Measurements from ENCODE around the gene LILRB5.
"Not testable (repeated sequence)": the region's sequence is repeated elsewhere in the genome, so short reads cannot be mapped to it uniquely, and the experiment has no call there.

DNA sequence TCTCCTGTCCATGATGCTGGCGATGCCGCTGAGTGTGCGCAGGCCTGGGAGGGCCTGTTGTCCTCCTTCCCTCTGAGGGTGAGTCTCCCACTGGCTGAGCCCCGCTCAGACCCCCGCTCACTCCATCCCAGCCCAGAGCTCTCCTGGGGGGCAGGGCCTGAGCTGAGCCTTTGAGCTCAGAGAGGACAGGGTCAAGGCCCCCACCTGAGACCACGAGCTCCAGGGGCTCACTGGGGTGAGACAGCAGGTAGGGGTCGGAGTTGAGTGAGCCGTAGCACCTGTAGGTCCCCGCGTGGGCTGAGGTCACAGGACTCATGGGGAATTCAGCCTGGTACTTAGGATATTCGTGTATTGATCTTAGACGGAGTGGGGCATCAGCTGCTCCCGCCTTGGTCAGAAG lies 21.0 kb upstream of the LILRB5 start:
- TF ChIP-seq, protein P1, sequence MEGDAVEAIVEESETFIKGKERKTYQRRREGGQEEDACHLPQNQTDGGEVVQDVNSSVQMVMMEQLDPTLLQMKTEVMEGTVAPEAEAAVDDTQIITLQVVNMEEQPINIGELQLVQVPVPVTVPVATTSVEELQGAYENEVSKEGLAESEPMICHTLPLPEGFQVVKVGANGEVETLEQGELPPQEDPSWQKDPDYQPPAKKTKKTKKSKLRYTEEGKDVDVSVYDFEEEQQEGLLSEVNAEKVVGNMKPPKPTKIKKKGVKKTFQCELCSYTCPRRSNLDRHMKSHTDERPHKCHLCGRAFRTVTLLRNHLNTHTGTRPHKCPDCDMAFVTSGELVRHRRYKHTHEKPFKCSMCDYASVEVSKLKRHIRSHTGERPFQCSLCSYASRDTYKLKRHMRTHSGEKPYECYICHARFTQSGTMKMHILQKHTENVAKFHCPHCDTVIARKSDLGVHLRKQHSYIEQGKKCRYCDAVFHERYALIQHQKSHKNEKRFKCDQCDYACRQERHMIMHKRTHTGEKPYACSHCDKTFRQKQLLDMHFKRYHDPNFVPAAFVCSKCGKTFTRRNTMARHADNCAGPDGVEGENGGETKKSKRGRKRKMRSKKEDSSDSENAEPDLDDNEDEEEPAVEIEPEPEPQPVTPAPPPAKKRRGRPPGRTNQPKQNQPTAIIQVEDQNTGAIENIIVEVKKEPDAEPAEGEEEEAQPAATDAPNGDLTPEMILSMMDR (IDR thresholded peaks at IDR 0.05), result not testable (repeated sequence)
- TF ChIP-seq POLR2AphosphoS5 (IDR thresholded peaks at IDR 0.05), result not testable (repeated sequence)

Data from gastroesophageal sphincter (tissue), 3 donors.